NCI-H226 (cell line): Measurements from ENCODE around the gene ATP10A.
"Not testable (repeated sequence)": the region's sequence is repeated elsewhere in the genome, so short reads cannot be mapped to it uniquely, and the experiment has no call there.

ENCODE experiments used
- DNase-seq: peaks from one replicate; pipeline ENCODE4 v3.0.0-alpha.2; 2015

ATP10A gene

DNA sequence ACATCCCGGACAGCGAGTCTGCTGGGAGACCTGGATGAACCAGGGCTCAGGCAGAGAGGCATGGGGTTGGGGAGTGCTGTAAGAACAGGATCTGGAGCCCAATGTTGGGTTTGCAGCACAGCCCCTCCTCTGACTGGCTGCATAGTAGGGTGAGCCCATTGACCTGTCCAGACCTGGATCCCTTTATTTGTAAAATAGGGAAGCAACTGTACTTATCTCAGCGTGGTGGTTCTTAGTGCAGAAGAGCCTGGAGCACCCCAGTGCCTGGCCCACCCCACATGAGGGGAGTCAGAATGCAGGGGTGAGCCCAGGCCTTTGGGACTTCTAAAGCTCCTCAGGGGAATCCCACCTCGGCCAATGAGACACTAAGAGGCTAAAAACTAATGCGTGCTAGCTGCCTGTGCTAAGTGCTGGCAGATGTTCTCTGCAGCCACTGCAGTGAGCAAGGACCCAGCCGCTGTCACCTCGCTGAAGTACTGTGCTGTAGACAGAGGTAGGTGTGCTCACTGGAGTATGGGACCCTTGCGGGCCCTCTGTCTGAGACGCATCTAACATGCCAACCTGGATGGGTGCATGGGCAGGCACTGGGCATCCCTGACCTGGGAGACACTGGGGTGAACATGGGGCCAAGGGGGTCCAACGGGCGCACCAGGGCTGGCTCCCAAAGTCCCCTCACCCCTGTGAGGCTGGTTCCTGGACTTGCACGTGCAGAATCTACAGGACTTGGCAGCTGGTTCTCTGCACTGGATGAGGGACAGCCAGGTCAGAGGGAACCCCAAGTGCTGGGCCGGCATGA lies 95.6 kb downstream of the ATP10A start:
- DNase-seq: no peak

DNA sequence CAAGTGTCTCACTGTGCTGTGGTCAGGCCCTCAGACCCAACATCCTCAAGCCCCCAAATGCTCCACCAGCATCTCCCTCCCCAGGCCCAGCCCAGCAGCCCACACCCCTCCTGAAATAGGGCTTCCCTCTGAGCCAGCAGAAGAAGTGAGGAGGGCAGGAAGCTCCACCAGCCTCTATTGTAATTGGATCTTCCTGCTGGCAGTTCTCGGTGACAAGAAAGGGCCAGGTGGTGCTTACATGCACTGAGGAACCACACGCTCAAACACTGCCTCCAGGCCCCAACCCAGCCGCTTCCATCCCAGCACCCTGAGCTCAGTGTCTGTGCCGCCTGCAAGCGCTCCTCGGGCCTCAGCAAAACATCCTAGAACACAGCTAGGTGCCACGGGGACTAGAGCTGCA lies 96.7 kb downstream of the ATP10A start:
- no peak for DNase-seq

DNA sequence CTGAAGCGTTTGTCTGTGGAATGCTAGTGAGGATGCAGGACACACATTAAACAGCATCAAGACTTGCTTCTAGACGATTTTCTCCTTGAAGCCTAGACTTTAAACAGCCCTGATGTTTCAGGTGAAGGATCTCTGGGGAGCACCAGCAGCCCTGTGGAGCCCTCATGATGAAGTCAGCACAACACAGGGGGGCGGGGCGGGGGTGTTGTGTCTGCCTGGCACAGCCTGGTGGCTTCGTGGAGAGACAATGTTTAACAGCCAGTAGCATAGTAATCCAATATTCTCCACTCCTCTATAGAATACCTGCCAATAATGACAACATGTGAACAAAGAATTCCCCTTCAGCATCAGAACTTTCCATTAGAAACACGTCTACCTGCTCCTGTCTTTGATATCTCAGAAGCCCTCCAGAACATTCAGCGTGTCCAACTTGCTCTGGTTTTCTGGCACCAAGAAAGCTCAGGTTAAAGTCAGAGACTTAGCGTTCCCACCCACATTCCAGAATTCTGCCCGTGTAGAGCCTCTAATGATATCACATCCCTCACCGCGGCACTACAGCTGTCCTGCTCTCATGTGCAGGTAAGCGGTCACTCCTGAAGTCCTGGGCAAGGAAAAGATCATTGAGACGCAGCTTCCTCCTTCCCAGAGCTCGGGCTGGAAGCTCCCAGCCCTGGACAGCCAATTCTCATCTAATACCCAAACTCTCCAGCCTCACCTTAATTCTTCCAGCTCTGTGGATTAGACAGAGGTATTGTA lies 98.0 kb downstream of the ATP10A start:
- DNase-seq: no peak

DNA sequence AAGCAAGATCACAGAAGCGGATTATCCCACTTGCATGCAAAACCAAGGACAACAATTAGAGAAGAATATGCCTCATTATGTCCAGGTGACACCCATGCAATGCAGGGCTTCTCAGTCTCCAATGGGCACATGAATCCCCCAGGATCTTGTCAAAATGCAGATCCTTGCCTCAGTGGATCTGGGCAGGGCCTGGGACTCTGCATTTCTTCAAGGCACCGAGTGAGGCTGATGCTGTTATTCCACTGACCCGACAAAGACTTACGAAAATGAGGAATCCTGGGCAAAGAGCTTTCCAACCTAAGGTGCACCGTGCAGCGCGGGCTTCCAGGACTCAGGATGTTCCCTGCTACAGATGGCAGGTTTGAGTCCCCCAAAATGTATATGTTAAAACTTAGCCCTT lies 99.2 kb downstream of the ATP10A start:
- DNase-seq: no peak

DNA sequence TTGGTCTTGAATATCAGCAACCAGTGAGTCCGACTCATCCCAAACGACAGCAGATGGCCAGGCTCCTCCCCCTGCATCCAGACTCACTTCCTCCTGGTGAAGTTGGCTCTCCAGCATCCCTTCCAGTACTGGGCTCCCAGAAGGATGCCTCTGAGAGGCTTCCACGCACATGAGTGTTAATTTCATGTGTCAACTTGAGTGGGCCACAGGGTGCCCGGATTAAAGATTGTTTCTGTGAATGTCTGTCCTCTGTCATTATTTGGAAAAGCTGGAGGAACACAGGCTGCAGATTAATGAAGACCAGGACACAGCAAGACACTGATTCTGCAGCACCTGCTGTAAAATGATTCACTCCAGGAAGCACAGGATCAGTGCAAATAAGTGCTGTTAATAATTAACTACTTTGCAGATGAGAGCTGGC lies 99.8 kb downstream of the ATP10A start:
- no peak for DNase-seq

DNA sequence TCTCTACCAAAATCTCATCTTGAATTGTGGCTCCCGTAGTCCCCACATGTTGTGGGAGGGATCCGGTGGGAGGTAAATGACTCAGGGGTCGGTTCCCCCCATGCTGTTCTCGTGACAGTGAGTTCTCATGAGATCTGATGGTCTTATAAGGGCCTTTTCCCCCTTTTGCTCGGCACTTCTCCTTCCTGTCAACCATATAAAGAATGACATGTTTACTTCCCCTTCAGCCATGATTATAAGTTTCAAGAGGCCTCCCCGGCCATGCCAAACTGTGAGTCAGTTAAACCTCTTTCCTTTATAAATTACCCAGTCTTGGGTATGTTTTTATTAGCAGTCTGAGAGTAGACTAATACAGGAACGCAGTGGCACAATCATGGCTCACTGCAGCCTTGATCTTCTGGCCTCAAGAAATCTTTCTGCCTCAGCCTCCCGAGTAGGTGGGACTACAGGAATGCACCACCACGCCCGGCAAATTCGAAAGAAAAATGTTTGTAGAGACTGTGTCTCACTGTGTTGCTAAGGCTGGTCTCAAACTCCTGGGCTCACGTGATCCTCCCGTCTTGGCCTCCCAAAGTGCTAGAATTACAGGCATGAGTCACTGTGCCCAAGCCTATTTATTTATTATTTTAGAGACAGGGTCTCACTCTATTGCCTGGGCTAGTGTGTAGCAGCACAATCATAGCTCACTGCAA lies 101.0 kb downstream of the ATP10A start:
- no peak for DNase-seq

DNA sequence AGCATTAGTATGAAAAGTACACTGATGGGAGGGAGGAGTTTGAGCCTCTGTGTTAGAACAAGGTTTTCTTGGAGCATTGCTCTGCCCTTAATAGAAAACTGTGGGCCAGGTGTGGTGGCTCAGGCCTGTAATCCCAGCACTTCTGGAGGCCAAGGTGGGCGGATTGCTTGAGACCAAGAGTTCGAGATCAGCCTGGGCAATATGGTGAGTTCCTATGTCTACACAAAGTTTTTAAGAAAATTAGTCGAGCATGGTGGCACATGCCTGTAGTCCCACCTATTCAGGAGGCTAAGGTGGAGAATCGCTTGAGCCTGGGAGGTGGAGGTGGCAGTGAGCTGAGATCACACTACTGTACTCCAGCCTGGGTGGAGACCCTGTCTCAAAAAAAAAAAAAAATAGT lies 103.7 kb downstream of the ATP10A start:
- no peak for DNase-seq

DNA sequence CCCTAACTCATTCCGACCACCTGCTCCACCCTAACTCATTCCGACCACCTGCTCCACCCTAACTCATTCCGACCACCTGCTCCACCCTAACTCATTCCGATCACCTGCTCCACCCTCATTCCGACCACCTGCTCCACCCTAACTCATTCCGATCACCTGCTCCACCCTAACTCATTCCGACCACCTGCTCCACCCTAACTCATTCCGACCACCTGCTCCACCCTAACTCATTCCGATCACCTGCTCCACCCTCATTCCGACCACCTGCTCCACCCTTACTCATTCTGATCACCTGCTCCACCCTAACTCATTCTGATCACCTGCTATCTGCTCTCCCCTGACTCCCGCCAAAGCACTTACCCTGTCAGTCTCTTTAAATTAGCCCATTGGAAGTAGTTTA lies 104.5 kb downstream of the ATP10A start:
- DNase-seq: not testable (repeated sequence)

DNA sequence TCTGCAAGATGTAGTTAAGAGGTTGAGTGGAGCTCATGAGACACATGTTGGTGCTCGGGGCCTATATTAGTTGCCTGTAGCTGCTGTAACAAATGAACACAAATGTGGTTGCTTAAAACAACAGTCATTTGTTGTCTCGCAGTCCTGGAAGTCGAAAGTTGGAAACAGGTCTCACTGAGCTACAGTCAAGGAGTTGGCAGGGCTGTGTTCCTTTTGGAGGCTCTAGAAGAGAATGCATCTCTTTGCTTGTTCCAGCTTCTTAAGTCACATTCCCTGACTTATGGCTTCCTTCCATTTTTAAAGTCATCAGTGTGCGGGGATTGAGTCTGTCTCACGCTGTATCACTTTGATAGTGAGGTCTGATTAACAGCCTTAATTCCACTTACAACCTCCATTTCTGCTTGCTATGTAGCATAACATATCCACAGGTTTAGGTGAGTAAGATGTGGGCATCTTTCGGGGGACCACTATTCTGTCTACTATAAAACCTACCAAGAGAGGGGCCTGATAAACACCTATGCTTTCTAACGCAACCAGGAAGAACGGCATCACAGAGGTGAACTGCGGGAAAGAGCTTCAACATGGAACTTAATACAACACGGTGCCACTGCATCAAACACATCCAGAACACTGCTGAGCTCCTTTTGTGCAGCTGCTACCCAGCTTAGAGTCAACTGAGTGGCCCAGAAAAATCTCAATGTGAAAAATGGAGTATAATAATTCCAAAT lies 119.4 kb downstream of the ATP10A start:
- no peak for DNase-seq

DNA sequence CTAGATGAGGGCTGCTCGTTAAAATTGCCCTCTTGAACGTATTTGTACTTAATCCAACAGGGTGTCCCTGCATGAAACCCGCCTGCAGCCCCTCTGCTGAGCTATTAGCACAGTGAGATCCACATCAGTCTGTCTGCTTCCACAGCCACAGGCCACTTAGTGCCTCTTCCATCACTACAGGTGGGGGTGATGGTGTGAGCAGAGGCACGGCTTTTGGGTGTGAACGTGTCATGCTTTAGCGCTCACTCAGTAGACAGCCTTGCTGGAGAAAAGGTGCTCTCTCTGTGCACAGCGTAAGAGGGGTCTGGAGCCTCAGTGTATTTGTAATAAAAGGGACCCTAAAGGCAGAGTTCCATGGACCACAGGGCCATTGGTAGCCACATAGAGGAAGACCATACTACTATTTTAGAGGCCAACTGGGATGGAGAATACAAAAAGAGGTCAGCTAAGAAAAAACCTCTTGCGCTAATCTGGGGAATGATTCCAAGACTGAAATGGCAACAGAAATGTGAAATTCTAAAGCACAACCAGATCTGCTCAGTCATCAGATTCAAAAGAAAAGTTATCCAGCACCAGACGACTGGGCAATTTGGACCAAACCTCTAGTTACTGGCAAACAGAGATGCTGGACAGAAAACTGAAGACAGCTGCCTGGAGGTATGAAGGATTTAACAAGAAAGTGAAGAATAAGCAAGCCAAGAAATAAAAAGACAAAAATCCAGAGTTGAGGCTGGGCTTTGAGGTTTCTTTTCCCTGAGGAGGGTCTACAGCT lies 120.2 kb downstream of the ATP10A start:
- DNase-seq: no peak

DNA sequence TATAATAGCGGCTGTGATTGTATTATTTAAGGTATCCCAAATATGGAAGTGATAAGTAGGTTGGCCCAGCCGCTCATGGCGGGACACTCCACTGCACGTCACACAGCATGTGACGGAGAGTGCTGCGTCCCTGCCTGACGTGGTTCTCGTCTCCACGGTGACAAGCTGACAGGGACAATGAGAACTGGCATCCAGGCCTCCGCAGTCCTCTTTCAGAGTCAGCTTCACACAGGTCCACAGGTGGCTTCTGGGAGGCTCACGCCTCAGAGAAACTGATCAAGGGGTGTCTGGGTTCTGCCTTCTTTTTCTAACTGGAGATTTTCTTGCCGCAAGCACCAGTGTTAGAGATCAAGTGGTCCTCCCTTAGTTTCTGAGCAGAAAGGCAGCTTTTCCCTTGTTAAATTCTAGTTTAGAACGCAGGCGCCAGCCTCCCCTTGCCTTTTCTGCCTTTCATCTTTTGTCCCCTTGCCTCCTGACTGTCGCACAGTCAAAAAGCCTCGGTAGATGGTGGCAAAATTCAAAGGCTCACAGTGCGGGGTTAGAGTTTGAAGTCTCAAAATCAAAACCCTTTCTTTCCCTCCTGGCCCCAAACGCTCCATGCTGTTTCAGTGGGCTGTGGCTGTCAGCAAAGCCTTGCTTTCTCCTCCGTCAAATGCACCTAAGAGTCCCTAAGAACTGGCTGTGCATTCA lies 120.9 kb downstream of the ATP10A start:
- DNase-seq: no peak

DNA sequence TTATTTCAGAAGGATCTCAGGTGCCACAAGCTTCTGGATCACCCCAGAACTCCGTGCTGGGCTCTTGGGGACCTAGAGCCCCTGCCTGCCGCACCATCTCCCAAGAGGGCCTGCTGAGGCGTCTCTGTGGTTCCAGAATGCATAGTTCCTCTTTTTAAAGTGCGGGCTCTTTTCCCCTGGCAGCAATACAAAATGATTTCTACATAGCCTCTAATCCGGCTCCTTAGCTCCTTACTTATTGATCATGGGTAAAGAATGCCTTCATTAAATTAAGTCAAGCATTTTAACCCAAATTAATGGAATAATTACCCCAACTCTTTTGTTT lies 121.9 kb downstream of the ATP10A start:
- DNase-seq: no peak

DNA sequence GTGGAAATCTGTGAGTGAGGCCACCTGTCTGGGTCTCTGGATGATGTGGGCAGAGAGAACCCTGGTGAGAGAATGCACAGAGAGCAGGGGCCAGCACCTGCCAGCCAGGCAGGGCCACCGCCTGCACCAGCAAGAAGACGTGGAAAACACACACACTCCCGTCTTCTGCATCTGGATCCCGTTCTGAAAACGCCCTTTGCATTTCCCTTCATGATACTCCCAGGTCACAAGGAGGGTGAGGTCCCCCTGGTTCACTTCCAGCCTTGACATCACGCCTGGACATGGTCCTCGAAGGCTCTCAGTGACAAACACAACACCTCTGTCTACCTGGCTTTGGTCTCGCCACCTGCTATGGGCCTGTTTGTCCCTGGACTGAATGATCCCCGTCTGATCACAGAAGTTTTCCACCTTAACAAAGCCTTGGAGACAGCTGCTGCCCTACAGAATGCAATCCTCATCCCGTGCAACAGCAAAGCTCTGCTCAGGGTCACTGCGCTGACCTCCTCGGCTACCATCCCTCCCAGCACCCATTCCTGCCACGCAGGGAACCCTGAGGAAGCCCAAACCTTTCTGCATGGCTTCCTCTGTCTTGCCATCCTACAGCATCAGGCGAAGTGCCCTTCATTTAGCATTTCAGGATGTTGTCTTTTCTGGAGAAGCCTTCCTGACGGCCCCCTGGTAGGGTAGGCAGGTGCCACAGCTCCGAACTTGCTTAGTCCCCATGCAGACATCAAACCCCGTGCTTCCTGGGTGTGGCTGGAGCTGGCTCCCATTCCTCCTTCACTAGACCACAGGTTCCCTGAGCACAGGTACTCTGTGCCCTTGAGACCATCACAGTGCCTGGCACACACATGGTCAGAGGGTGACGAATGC lies 122.5 kb downstream of the ATP10A start:
- DNase-seq: no peak

DNA sequence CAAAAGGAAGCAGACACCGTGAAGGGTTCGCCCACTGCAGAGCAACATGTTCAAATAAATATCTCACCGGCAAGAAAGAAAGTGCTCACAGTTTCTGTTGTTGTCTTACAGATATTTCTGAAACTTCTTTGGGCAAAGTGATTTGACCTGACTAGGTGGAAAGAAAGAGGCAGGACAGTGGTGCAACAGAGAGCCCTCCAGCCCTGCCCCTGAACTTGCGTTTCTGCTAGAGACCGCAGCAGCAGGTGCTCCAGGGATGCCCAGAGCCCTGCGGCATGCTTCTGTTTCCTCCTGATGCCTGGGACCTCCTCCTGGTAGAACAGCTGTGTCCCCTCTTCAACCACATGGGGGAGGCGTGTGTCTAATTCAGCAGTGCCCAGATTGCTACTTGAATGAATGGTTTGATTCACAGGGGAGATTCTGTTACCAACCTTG lies 123.4 kb downstream of the ATP10A start:
- DNase-seq: no peak

DNA sequence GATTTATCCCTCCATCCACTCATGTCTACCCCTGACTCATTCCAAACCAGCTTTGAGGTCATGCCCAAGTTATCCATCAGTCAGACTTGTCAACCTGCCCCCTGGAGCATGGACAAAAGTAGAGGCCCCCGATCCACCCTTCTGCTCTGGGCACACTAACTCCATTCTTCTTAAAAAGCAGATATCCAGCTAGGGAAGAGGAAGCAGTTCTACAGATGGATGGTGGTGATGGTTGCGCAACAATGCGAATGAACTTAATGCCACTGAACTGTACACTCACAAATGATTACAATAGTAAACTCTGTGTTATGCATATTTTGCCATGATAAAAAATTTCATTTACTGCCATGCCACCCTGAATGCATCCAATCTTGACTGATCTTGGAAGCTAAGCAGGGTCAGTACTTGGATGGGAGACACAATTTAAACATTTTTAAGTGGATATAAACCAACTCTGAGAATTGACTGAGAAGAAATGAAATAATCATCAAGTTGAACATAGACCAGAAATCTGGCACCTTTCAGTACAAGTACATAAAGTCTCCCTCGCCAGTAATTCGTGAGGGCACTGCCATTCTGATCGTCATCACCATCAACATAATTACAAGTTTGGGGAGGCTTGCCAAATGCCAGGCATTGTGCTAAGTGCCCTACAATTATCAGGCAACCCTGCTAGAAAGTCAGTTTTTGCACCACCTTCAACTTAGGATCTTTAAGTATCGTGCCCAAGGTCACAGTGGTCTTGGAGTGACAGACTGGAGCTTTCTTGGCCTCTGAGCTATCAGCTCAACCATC lies 124.8 kb downstream of the ATP10A start:
- no peak for DNase-seq

DNA sequence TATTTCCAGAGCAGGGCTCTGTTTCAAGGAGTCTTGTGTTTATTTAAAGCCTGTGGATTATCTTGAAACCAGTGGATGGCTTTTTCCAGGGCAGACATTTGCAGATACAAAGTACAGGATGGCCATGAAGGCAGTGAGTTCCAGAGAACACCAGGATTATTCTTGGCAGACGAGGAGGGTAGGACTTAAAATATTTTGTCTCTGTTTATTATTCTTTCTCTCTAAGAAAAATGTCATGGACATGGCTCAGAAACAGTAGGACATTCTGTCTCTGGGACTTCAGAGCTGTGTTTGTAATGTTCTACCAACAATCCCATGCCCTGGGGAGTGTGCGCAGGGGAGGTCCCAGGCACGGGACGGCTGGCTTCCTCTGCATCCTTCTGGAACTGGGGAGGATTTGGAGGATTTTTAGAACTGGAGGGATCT lies 125.9 kb downstream of the ATP10A start:
- DNase-seq: no peak

DNA sequence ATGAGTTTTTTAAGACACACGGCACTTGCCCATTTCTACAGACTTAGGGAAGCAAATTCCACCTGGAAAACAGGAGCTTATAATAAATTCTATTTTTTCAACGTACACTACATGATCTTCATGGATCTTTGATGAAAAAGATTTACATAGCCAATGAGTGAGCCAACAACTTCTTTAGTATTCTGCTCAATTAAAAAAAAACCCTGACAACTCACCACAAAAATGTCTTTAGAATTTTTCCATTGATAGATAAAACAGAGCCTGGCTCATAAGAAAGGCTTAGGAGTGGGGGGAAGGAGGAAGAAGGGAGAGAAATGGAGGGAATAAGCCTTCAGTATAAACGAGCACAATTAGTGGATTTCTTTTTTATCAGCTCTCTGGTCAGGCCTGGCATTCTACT lies 126.7 kb downstream of the ATP10A start:
- DNase-seq: no peak

DNA sequence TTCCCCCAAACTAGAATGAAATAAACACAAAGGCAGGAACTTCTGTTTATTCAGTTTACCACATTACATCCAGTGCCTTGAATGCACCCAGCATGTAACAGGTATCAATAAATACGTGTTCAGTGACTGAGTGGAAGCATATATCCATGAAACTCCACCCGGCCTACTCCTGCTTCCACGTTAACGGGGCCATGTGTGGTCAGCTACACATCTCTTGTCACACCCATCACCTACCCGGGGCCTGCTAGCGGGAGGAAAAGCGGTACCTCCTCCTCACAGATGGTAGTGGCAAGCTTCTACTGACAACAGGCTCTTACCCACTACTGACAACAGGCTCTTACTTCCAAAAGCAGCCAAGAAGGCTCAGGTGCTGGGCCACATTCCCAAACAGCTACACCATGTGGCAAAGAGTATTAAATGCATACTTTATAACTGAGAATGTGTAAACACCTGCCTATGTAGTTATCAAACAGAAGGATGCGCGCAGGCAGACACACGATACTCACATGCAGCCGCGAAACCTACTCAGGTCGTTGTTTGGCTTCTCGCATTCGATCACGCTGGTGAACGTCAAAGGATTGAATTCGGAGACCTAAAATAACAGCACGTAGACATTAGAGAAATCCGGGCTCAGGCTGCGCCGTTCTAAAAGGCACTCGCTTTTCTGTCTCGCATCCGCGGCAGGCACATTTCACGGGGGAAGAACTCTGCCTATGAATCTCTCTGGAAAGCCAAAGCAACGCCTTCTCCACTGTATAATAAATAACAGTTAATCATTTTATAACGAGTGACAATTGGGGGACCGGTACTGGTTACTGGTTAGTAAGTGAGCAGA lies 127.4 kb downstream of the ATP10A start:
- no peak for DNase-seq
